Measurements from ENCODE around the gene TMEM132A. TPM values are rescaled to one million over a fixed set of nuclear protein-coding genes. Genes with fewer than 3 reads are reported as not detected.

The TMEM132A gene
- total RNA-seq, 1 donor from 2014 or later = 197 TPM

DNA sequence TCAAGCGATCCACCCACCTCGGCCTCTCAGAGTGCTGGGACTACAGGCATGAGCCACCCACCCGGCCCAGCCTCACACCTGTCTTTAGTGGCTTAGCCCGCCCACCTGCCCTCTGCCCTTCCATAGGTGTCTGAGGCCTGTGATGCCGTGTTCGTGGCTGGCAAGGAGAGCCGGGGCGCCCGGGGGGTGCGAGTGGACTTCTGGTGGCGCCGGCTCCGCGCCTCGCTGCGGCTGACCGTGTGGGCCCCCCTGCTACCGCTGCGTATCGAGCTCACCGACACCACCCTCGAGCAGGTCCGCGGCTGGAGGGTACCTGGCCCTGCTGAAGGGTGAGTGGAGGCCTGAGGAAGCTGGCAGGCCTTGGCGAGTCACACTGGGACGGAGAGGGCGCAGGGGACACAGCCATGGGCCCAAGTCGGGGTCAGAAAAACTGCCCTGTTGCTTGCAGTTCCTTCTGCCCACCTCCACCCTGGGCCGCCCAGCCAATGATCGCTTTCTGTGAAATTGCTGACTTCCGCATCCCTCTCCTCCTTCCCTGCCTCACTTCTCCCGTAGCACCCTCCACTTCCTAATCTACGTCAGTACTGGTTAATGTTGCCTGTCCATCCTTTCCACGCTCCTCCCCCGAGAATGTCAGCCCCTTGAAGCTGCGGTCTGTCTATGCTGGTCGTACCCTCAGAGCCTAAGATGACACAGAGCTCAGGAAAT lies 9.3 kb downstream of the TMEM132A start:
- peaks cover 15% of the 10 kb centered on the region for H3K36me3 Mint-ChIP-seq
- no peaks in the 10 kb centered on the region for H3K4me1 Mint-ChIP-seq
- H3K4me3 Mint-ChIP-seq = no peak overlapping the region
- DNase-seq (ENCODE audit: low spot score in 2 of 2, unreplicated experiment in 2 of 2) = no peak
- no peaks in the 10 kb centered on the region for H3K27me3 Mint-ChIP-seq (ENCODE audit: low read depth)
- no peak overlapping the region for H3K27ac Mint-ChIP-seq
- H3K9me3 Mint-ChIP-seq = no peaks in the 10 kb centered on the region
- TF ChIP-seq, protein P1, sequence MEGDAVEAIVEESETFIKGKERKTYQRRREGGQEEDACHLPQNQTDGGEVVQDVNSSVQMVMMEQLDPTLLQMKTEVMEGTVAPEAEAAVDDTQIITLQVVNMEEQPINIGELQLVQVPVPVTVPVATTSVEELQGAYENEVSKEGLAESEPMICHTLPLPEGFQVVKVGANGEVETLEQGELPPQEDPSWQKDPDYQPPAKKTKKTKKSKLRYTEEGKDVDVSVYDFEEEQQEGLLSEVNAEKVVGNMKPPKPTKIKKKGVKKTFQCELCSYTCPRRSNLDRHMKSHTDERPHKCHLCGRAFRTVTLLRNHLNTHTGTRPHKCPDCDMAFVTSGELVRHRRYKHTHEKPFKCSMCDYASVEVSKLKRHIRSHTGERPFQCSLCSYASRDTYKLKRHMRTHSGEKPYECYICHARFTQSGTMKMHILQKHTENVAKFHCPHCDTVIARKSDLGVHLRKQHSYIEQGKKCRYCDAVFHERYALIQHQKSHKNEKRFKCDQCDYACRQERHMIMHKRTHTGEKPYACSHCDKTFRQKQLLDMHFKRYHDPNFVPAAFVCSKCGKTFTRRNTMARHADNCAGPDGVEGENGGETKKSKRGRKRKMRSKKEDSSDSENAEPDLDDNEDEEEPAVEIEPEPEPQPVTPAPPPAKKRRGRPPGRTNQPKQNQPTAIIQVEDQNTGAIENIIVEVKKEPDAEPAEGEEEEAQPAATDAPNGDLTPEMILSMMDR (IDR thresholded peaks at IDR 0.05; ENCODE audit: unreplicated experiment) = no peak

DNA sequence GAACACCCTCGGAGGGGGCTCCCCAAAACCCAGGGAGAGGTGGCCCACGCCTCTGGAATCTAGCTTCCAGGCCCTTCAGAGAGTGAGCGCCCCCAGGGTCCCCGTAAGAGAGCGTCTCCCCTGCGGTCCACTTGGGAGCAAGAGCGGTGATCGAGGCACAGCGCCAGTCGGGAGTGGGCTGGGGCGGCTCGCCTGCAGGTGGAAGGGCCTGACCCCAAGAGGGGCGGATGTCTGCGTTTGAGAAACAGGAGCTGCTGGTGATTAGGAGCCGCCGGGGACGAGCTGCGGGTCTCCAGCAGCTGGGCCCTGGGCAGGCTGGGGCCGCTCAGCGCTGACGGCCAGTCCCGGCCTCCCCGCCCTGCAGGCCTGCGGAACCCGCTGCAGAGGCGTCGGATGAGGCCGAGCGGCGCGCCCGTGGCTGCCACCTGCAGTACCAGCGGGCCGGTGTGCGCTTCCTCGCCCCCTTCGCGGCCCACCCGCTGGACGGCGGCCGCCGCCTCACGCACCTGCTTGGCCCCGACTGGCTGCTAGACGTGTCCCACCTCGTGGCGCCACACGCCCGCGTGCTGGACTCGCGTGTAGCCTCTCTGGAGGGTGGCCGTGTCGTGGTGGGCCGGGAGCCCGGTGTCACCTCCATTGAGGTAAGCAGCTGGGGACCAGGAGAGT lies 10.0 kb downstream of the TMEM132A start:
- no peak overlapping the region for H3K4me3 Mint-ChIP-seq
- H3K27ac Mint-ChIP-seq = no peak overlapping the region

DNA sequence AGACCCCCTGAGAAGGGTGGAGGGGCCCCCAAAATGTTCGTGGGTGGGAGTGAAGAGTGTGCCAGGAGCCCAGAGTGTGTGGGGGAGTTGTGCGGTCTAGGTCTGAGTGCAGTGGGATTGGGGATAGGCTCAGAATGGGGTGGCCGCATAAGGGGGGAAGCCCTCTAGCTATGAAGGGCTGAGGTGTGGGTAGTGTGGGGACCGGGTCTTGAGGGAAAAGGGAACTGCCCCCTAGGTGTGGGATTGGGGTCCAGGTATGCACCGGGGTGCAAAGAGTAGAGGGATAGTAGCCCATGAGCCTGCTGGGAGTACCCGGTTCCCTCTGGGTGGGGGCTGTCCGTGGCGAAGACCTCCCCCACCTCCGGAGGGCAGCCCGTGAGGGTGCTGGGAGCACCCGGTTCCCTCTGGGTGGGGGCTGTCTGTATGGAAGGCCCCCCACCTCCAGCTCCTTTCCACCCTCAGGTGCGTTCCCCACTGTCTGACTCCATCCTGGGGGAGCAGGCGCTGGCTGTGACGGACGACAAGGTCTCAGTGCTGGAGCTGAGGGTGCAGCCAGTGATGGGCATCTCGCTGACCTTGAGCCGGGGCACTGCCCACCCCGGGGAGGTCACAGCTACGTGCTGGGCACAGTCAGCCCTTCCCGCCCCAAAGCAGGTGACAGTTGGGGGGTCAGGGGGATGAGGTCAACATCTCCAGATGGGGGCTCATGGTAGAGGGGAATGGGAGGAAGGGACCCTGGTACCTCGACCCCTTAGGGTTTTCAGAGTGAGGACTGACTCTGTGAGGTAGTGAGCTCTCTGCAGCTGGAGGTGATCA lies 10.7 kb downstream of the TMEM132A start:
- Mint-ChIP-seq H3K27ac (no peak overlapping the region), H3K36me3 (peaks cover 7% of the 10 kb centered on the region), H3K4me1 (peaks cover 1% of the 10 kb centered on the region), H3K4me3 (no peak overlapping the region), H3K27me3 (ENCODE audit: low read depth) (no peaks in the 10 kb centered on the region), H3K9me3 (no peaks in the 10 kb centered on the region)
- TF ChIP-seq, protein P1 (IDR thresholded peaks at IDR 0.05; ENCODE audit: unreplicated experiment) = no peak
- no peak for DNase-seq (ENCODE audit: low spot score in 2 of 2, unreplicated experiment in 2 of 2)

More for the DNA sequence above, 10.0 kb downstream of the TMEM132A start:
- no peaks in the 10 kb centered on the region for H3K9me3 Mint-ChIP-seq
- no peak for DNase-seq (ENCODE audit: low spot score in 2 of 2, unreplicated experiment in 2 of 2)
- TF ChIP-seq, protein P1 (IDR thresholded peaks at IDR 0.05; ENCODE audit: unreplicated experiment) = no peak
- H3K36me3 Mint-ChIP-seq = peaks cover 14% of the 10 kb centered on the region
- H3K4me1 Mint-ChIP-seq = no peaks in the 10 kb centered on the region
- H3K27me3 Mint-ChIP-seq (ENCODE audit: low read depth) = no peaks in the 10 kb centered on the region

DNA sequence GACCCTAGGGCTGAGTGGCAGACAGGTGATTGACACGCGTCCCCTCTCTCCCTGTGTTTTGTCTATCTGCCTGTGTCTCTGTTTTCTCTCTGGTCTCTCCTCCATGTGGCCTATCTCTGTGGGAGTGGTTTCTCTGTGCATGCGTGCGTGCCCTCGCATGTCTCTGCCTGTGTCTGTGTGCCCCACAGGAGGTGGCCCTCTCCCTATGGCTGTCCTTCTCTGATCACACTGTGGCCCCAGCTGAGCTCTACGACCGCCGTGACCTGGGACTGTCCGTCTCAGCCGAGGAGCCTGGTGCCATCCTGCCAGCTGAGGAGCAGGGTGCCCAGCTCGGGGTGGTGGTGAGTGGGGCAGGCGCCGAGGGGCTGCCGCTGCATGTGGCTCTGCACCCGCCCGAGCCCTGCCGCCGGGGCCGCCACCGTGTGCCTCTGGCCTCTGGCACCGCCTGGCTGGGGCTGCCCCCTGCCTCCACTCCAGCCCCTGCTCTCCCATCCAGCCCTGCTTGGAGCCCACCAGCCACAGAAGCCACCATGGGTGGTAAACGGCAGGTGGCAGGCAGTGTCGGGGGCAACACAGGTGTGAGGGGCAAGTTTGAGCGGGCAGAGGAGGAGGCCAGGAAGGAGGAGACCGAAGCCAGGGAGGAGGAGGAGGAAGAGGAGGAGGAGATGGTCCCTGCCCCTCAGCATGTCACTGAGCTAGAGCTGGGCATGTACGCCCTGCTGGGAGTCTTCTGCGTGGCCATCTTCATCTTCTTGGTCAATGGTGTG lies 11.6 kb downstream of the TMEM132A start:
- Mint-ChIP-seq H3K9me3 (no peaks in the 10 kb centered on the region), H3K27me3 (ENCODE audit: low read depth) (no peaks in the 10 kb centered on the region), H3K4me3 (no peak overlapping the region), H3K36me3 (peaks cover 5% of the 10 kb centered on the region), H3K4me1 (peaks cover 2% of the 10 kb centered on the region), H3K27ac (no peak overlapping the region)
- TF ChIP-seq, protein P1 (IDR thresholded peaks at IDR 0.05; ENCODE audit: unreplicated experiment) = no peak
- DNase-seq (ENCODE audit: low spot score in 2 of 2, unreplicated experiment in 2 of 2) = no peak

DNA sequence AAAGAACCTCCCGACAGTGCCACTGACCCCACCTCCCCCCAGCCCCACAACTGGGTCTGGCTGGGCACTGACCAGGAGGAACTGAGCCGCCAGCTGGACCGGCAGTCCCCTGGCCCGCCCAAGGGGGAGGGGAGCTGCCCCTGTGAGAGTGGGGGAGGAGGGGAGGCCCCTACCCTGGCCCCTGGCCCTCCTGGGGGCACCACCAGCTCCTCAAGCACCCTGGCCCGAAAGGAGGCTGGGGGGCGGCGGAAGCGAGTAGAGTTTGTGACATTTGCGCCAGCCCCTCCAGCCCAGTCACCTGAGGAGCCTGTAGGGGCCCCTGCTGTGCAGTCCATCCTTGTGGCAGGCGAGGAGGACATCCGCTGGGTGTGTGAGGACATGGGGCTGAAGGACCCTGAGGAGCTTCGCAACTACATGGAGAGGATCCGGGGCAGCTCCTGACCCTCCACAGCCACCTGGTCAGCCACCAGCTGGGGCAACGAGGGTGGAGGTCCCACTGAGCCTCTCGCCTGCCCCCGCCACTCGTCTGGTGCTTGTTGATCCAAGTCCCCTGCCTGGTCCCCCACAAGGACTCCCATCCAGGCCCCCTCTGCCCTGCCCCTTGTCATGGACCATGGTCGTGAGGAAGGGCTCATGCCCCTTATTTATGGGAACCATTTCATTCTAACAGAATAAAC lies 12.3 kb downstream of the TMEM132A start:
- no peak for DNase-seq (ENCODE audit: low spot score in 2 of 2, unreplicated experiment in 2 of 2)
- Mint-ChIP-seq H3K4me1 (peaks cover 2% of the 10 kb centered on the region), H3K27me3 (ENCODE audit: low read depth) (no peaks in the 10 kb centered on the region), H3K9me3 (no peaks in the 10 kb centered on the region), H3K36me3 (peaks cover 5% of the 10 kb centered on the region), H3K4me3 (no peak overlapping the region), H3K27ac (no peak overlapping the region)
- TF ChIP-seq, protein P1 (IDR thresholded peaks at IDR 0.05; ENCODE audit: unreplicated experiment) = no peak
